Measurements from ENCODE around the gene CHCHD6. TPM values are rescaled to one million over a fixed set of nuclear protein-coding genes. Genes with fewer than 3 reads are reported as not detected.

Gene CHCHD6
- total RNA-seq, 4 donors from 2014 or later = 15.6 to 25.8 (median 21.2) TPM

GRCh38 chr3:126682009-126682408 lies 22.0 kb upstream of the CHCHD6 start:
- 75 to 87% methylated on average over 2 of the region's 2 CpGs for WGBS, 2 donors
- no peak overlapping the region for H3K4me3 ChIP-seq (ENCODE audit: low read depth, poor library complexity, severe bottlenecking)
- TF ChIP-seq CTCF (IDR thresholded peaks at IDR 0.05) (no peak), POLR2A (IDR thresholded peaks at IDR 0.05) (no peak)
- intact Hi-C loops (cut with DNase I; ENCODE audit: low total_unique reads) = loop anchor here (5.0 kb wide), 2 partner anchors 305 to 770 kb away; no protein-coding TSS in a partner anchor
- DNase-seq (ENCODE audit: low spot score in 2 of 2) = no peak

- intact Hi-C loops (cut with DNase I; ENCODE audit: low total_unique reads) = loop anchor here (5.0 kb wide), 2 partner anchors 304 to 769 kb away; no protein-coding TSS in a partner anchor
- no peak overlapping the region for H3K4me3 ChIP-seq (ENCODE audit: low read depth, poor library complexity, severe bottlenecking)
- TF ChIP-seq POLR2A (IDR thresholded peaks at IDR 0.05) = no peak
- no peak for TF ChIP-seq CTCF (IDR thresholded peaks at IDR 0.05)
- WGBS, 2 donors = 76 to 79% methylated on average over 5 of the region's 5 CpGs
- no peak for DNase-seq (ENCODE audit: low spot score in 2 of 2)
Measured at GRCh38 chr3:126683069-126683468, 21.0 kb upstream of the CHCHD6 start.

- no peak overlapping the region for H3K4me3 ChIP-seq (ENCODE audit: low read depth, poor library complexity, severe bottlenecking)
- DNase-seq (ENCODE audit: low spot score in 2 of 2) = no peak
- no peak for TF ChIP-seq CTCF (IDR thresholded peaks at IDR 0.05)
- intact Hi-C loops (cut with DNase I; ENCODE audit: low total_unique reads) = loop anchor here (5.0 kb wide), 2 partner anchors 303 to 768 kb away; no protein-coding TSS in a partner anchor
- WGBS, 2 donors = 61 to 63% methylated on average over 7 of the region's 7 CpGs
Measured at GRCh38 chr3:126684218-126684751, 19.8 kb upstream of the CHCHD6 start.

GRCh38 chr3:126685021-126685420 lies 19.0 kb upstream of the CHCHD6 start:
- no peak for DNase-seq (ENCODE audit: low spot score in 2 of 2)
- no peak overlapping the region for H3K4me3 ChIP-seq (ENCODE audit: low read depth, poor library complexity, severe bottlenecking)
- intact Hi-C loops (cut with DNase I; ENCODE audit: low total_unique reads) = no loop called here
- no peak for TF ChIP-seq CTCF (IDR thresholded peaks at IDR 0.05)
- 61 to 74% methylated on average over 3 of the region's 3 CpGs for WGBS, 2 donors

GRCh38 chr3:126685493-126685892 lies 18.5 kb upstream of the CHCHD6 start:
- no peak for DNase-seq (ENCODE audit: low spot score in 2 of 2)
- intact Hi-C loops (cut with DNase I; ENCODE audit: low total_unique reads) = no loop called here
- 57 to 61% methylated on average over 2 of the region's 2 CpGs for WGBS, 2 donors
- TF ChIP-seq CTCF (IDR thresholded peaks at IDR 0.05) (no peak), POLR2A (IDR thresholded peaks at IDR 0.05) (no peak)
- H3K4me3 ChIP-seq (ENCODE audit: low read depth, poor library complexity, severe bottlenecking) = no peak overlapping the region

GRCh38 chr3:126691765-126692164 lies 12.3 kb upstream of the CHCHD6 start:
- intact Hi-C loops (cut with DNase I; ENCODE audit: low total_unique reads) = no loop called here
- no peak for DNase-seq (ENCODE audit: low spot score in 2 of 2)
- TF ChIP-seq POLR2A (IDR thresholded peaks at IDR 0.05) (no peak), CTCF (IDR thresholded peaks at IDR 0.05) (no peak)
- H3K4me3 ChIP-seq (ENCODE audit: low read depth, poor library complexity, severe bottlenecking) = no peak overlapping the region
- 78 to 87% methylated on average over 4 of the region's 4 CpGs for WGBS, 2 donors
